GM18517 (cell line): ENCODE data around the gene RPL29.

Experiments
- ATAC-seq: cut with Tn5 transposase; IDR thresholded peaks from one replicate; pipeline ENCODE4 v1.9.1; 2021; ENCODE audit warnings: mild to moderate bottlenecking, moderate library complexity; ENCODE audit not compliant: unreplicated experiment

Gene RPL29

DNA sequence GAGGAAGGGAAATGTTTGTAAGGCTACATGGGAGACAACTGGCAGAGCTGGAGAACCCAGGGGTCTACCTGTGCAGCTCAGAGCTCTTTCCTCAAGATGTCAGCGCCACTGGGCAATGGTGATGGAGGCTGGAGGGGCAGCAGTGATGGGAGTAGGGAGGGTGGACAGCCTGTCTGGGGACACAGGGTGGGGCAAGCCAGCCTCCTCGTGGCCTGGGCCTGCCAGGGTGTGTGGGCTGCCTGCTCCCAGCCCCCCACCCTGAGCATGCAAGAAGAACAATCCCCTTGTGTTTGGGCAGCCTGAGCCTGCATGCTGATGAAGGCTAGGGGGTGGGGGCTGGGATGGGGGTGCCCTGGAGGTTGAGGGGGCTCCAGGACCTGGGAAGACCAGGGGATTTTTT lies 29.7 kb downstream of the RPL29 start:
- no peak for ATAC-seq

DNA sequence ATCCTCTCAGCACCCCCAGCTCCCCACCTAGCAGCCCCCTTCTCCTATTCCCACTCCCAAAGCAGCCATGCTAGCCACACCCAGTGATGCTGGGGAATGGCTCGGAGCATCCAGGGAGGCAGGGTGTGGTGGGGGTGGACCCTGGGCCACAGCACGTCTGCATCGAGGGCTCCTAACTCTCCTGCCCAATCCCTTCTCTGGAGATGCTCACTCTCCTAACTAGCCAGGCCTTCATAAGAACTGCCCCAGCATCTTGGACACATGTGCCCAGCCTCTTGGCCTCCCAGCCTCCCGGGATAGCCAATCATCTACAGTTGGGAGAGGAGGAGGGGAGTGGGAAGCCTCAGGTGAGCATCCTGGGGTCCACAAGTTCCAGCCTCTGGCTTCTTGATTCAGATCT lies 31.2 kb downstream of the RPL29 start:
- ATAC-seq = no peak

DNA sequence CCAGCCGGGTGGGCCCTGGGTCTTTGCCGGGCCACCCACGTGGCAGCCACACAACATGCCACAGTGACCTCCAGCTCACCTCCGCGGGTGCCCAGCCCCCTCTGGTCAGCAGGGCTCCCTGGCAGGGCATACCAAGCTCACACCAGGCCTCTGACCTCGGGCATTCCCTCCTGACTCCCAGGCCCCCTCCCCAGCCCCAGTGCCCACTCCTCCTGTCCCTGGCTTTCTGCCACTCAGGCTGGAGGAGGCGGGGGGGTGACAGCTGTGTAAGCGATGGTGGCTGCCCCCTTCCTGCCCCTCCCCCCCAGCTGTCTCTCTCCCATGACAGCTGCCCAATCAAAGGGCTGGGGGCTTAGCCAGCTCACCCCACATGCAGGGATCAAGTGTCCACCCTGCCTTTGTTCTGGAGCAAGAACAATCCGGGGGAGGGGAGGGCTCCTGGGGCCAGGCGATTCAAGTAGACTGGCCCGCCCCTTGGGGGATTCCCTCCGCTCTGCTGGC lies 31.7 kb downstream of the RPL29 start:
- no peak for ATAC-seq

GRCh38 chr3:51962854-51963530 lies 32.7 kb downstream of the RPL29 start:
- ATAC-seq = no peak

GRCh38 chr3:51961602-51962569 lies 33.8 kb downstream of the RPL29 start:
- ATAC-seq = no peak

DNA sequence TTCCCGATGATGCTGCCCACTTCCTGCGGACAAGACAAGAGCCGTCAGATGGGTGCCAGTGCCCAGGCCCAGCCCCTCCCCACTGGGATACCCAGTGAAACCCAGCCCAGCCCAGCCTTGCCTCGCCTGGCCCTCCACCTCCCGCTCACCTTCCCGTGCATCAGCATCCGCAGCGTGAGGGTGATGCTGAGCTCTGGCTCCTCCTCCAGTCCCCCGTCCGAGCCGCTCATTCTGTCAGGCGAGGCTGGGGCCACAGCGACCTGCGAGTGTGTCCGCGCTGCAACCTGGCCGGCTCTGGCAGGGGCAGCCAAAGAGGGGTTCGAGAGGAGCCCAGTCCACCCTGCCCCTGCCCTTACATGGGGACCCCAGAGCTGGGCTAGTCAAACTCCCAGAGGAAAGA lies 34.7 kb downstream of the RPL29 start:
- ATAC-seq = no peak

DNA sequence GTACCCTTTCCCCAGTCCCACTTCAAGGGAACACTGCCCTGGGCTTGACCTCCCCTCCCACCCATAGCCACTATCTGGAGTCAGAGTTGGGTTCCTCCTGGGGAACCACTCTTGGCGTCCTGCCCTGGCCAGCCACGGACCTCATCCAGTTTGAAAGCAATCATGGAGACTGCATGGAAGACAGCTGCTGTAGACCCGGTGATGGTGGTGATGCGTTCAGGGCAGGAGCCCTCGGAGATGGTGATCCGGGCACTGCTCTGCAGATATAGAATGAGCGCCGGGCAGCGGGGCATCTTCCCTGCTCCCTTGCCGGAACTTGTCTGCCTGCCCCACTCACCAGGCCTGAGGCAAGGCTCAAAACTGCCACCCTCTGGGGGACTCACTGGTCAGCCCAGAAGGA lies 35.3 kb downstream of the RPL29 start:
- no peak for ATAC-seq

DNA sequence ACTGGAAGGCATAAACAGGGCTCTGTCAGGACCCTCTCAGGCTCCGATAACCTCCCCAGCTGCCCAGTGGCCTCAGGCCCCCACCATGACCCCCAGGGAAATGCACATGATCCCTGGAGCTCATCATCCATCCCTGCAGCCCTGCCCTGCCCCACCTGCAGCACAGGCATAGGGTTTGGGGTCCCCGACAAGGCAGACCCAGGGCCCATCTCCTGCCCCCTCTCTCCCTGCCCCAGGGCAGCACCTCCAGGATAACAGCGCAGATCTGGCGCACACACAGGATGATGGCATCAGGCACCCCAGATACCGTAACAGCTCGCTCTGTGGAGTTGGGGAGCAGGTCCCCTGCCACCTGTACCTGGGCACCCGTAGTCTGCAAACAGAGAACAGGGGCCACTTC lies 36.0 kb downstream of the RPL29 start:
- ATAC-seq = no peak

- ATAC-seq = no peak
Observed at GRCh38 chr3:51958603-51959521, 36.8 kb downstream of the RPL29 start.

DNA sequence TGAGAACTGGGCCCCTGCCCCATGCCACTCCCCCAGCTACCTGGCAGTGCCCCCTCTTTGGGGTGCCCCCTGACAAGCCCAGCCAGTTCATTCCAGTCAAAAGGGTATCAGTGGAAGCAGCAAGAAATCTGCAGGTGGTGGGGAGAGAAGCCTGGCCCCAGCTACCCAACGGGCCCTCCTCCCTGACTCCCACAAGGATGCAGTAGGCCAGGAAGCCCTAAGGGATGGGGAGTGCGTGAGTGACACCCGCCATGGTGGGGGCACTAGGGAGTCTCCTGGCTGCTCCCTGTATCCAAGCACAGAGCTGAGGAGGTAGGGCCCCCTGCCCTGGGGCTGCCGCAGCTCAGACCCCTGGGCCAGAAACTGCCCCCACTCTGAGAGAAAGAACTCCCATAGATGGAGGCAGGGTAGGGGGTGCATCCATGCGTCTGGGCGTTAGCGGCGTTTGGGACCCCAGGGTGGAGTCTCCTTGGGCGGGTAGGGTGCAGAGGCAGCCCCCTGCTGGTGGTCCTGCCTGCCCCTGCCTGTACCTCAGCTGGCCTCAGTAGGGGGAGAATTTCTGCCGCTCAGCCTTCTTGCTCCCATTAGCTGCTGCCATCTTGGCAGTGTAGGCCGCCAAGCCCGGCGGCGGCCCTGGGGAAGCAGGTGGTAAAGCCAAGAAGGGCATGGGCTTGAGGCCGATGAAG lies 38.0 kb downstream of the RPL29 start:
- no peak for ATAC-seq

- no peak for ATAC-seq
Observed at GRCh38 chr3:51955893-51956770, 39.6 kb downstream of the RPL29 start.

DNA sequence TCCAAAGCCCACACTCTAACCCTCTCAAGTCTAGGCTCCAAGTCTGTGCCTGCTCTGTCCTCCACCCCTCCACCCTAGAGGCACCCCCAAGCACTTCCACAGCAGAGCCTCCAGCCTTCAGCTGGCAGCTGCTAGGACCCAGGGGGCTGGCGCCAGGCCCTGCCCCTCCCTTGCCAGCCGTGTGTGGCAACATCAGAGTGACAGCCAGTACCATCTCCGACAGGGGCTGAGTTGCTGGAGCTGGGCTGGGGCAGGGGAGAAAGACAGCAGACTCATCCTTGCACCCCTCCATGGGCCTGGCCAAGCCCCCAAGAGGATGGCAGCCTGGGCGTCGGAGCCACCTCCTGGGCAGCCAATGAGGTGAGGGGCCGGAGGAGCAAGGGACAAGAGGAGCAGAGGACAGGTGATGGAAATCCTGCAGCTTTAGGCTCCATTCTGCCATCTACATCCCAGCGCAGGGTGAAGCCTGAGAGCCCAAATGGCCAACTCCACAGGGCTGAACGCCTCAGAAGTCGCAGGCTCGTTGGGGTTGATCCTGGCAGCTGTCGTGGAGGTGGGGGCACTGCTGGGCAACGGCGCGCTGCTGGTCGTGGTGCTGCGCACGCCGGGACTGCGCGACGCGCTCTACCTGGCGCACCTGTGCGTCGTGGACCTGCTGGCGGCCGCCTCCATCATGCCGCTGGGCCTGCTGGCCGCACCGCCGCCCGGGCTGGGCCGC lies 40.4 kb downstream of the RPL29 start, which contains the start of gene GPR62:
TSS of gene GPR62 (plus strand) at position 207 of the 718 bp plus-strand sequence. CDS start at position 479, 272 bp downstream.
- ATAC-seq = no peak

- no peak for ATAC-seq
Observed at GRCh38 chr3:51954713-51955112, 41.0 kb downstream of the RPL29 start.

DNA sequence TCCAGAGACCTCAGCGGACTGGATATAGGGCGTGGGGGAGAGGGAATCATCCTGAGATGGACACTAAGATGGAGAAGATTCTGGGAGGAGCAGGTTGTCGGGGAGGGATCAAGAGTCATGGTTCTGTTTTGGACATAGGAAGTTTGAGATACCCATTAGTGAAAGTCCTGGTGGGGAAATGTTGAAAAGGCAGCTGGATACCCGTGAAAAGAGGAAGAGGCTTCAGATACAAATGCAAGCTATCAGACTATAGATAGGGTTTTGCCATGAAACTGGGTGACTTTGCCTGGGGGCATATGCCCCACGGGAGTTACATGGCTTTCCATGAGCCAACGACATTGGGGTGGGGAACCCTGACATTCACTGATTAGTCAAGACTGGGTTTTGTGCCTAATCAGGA lies 41.6 kb downstream of the RPL29 start:
- no peak for ATAC-seq

DNA sequence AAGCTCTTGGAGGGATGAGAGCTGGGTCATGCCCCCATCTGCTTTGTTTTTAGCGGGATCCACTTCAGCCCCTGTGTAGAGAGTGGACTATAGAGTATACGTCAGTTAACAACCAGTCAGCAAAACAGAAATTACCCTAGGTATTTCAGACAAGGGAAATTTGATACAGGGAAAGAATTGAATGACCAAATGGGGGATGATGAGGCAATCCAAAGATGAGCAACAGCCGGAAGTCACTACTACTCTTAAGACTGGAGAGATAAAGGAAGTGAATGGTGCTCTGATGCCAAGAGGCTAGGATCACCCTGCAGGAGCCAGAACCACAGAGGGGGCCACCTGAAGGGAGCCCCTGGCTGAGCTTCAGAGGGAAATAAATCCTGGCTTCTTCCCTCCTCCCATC lies 42.2 kb downstream of the RPL29 start:
- ATAC-seq = no peak

DNA sequence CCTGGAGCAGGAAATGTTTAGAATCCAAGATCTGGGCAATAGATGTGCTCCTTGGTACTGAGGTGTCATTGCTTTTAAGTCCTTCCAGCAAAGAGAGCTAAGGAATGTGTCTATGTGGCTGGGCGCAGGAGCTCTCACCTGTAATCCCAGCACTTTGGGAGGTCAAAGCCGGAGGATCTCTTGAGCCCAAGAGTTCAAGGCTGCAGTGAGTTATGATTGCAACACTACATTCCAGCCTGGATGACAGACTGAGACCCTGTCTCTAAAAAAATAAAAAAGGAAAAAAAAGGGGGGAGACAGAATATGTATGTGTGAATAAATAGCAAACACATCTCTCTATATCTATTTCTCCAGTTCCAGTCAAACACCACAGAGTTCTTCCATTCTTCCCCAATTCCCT lies 44.8 kb downstream of the RPL29 start:
- no peak for ATAC-seq

DNA sequence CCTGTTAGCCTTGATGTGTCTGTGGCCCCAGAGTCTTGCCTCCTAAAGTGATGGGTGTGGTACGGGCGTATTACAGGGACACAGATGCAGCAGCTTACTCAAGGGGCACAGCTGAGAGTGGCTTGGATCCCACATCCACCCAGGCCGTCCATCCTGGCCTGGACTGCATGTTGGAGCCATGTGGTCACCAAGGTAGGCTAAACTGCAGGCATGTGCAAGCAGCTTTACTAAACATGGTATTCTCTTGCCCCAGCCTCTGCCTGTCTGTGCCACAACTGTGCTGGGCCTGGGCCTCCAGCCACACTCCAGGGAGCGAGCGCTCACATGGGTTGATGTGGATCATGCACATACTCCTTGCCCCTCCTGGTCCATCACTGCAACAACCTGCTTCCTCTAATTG lies 46.6 kb downstream of the RPL29 start:
- ATAC-seq = no peak

DNA sequence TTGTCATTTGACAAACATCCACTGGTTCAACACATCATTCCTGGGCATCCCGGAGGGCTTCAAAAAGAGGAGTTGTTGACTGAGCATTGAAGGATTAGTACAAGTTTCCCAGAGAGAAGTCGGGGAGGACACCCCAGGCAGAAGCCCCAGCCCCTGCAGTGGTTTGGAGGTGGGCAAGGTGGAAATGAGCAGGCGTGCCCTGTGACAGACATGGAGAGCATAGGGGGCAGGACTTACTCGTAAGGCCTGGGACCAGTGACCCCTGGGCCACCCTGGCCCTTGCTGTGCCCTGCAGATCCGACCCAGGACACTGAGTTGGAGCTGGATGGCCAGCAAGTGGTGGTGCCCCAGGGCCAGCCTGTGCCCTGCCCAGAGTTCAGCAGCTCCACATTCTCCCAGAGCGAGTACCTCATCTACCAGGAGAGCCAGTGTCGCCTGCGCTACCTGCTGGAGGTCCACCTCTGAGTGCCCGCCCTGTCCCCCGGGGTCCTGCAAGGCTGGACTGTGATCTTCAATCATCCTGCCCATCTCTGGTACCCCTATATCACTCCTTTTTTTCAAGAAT lies 47.6 kb downstream of the RPL29 start:
- ATAC-seq = no peak
